Activated T-cell treated with anti-CD3 and anti-CD28 coated beads for 1 hour (primary cell): ENCODE data around the gene ADAT2.

Source experiments
- DNase-seq: peaks from one replicate; pipeline ENCODE4 v3.0.0-alpha.2; 2020; ENCODE audit warnings: low read depth

ADAT2 gene

GRCh38 chr6:143397227-143398222, 53.0 kb downstream of the ADAT2 start:
- DNase-seq: no peak

GRCh38 chr6:143396497-143397226, 53.8 kb downstream of the ADAT2 start:
- no peak for DNase-seq

- DNase-seq: no peak
These were observed 54.8 kb downstream of the ADAT2 start for GRCh38 chr6:143395699-143396098.

- DNase-seq: no peak
These were observed 56.1 kb downstream of the ADAT2 start for GRCh38 chr6:143394389-143394788.

GRCh38 chr6:143390278-143390677, 60.2 kb downstream of the ADAT2 start:
- DNase-seq: no peak

- DNase-seq: no peak
These were observed 64.9 kb downstream of the ADAT2 start for GRCh38 chr6:143385636-143386035.

GRCh38 chr6:143376861-143377260, 73.6 kb downstream of the ADAT2 start:
- DNase-seq: no peak

GRCh38 chr6:143376375-143376774, 74.1 kb downstream of the ADAT2 start:
- DNase-seq: no peak

- DNase-seq: no peak
These were observed 75.4 kb downstream of the ADAT2 start for GRCh38 chr6:143375022-143375585.

- DNase-seq: no peak
These were observed 76.5 kb downstream of the ADAT2 start for GRCh38 chr6:143374014-143374413.
